HEK293T (cell line): ENCODE data around the gene XRN1.

Experiments
- ARNT ChIP-seq: fragments of 450-650 bp; IDR thresholded peaks from 2 replicates; pipeline ENCODE4 v1.6.1; 2017; ENCODE audit warnings: mild to moderate bottlenecking
- BHLHE40 ChIP-seq: fragments of 450-650 bp; IDR thresholded peaks from 2 replicates; pipeline ENCODE4 v1.6.1; 2016; ENCODE audit warnings: mild to moderate bottlenecking, moderate library complexity, borderline replicate concordance
- CTBP1 ChIP-seq: fragments of 450-650 bp; IDR thresholded peaks from 2 replicates; pipeline ENCODE4 v1.6.1; 2016; ENCODE audit warnings: borderline replicate concordance
- FOXA1 ChIP-seq: fragments of 450-650 bp; IDR thresholded peaks from 2 replicates; pipeline ENCODE4 v1.6.1; 2016; ENCODE audit warnings: mild to moderate bottlenecking
- FOXM1 ChIP-seq: fragments of 450-650 bp; IDR thresholded peaks from 2 replicates; pipeline ENCODE4 v1.6.1; 2017; ENCODE audit warnings: mild to moderate bottlenecking, borderline replicate concordance
- HDGF ChIP-seq: fragments of 450-650 bp; IDR thresholded peaks from 2 replicates; pipeline ENCODE4 v1.6.1; 2017; ENCODE audit warnings: antibody characterized with exemption, borderline replicate concordance
- L3MBTL2 ChIP-seq: fragments of 450-650 bp; conservative IDR thresholded peaks from 2 replicates; pipeline ENCODE4 v1.6.1; 2016; ENCODE audit warnings: mild to moderate bottlenecking
- LEF1 ChIP-seq: fragments of 450-650 bp; IDR thresholded peaks from 2 replicates; pipeline ENCODE4 v1.6.1; 2017; ENCODE audit warnings: mild to moderate bottlenecking, borderline replicate concordance
- SP1 ChIP-seq: fragments of 450-650 bp; IDR thresholded peaks from 2 replicates; pipeline ENCODE4 v1.6.1; 2017
- SUZ12 ChIP-seq: fragments of 450-650 bp; IDR thresholded peaks from 2 replicates; pipeline ENCODE4 v1.6.1; 2016; ENCODE audit warnings: mild to moderate bottlenecking
- TARDBP ChIP-seq: fragments of 450-650 bp; IDR thresholded peaks from 2 replicates; pipeline ENCODE4 v1.6.1; 2016
- ZNF384 ChIP-seq: fragments of 450-650 bp; IDR thresholded peaks from 2 replicates; pipeline ENCODE4 v1.6.1; 2016
- TF ChIP-seq, protein P1 (sequence below): fragments of 450-650 bp; IDR thresholded peaks from 2 replicates; pipeline ENCODE4 v1.6.1; 2016

DNA sequence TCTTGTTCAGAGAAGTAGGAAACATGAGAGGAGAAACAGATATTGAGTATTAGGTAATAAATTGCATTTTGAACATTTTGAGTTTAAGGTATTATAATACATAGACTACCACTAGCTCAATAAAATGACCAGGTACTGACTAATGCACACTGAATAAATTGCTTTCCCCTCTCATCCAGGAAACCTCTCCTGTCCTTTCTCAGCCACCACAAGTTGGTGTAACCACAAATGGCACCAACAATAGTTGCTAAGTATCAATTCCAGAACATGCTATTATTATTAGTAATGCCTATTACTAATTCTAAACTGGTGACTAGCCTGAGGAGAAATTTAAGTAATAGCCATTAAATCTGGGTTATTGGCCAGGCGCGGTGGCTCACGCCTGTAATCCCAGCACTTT lies 47.3 kb upstream of the XRN1 start:
- TF ChIP-seq ARNT, result no peak
- no peak for TF ChIP-seq L3MBTL2
- TF ChIP-seq ZNF384, result no peak
- no peak for TF ChIP-seq SP1
- TF ChIP-seq SUZ12, result no peak
- TF ChIP-seq, protein P1, sequence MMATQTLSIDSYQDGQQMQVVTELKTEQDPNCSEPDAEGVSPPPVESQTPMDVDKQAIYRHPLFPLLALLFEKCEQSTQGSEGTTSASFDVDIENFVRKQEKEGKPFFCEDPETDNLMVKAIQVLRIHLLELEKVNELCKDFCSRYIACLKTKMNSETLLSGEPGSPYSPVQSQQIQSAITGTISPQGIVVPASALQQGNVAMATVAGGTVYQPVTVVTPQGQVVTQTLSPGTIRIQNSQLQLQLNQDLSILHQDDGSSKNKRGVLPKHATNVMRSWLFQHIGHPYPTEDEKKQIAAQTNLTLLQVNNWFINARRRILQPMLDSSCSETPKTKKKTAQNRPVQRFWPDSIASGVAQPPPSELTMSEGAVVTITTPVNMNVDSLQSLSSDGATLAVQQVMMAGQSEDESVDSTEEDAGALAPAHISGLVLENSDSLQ, result no peak
- no peak for TF ChIP-seq LEF1
- no peak for TF ChIP-seq TARDBP
- no peak for TF ChIP-seq CTBP1
- TF ChIP-seq FOXM1, result no peak
- no peak for TF ChIP-seq BHLHE40
- no peak for TF ChIP-seq FOXA1
- TF ChIP-seq HDGF, result no peak
